GM19324 (cell line): ENCODE data around the gene SLC18B1.
"Not testable (repeated sequence)": the region's sequence is repeated elsewhere in the genome, so short reads cannot be mapped to it uniquely, and the experiment has no call there.

Experiments
- ATAC-seq: cut with Tn5 transposase; IDR thresholded peaks from one replicate; pipeline ENCODE4 v1.9.1; 2021; ENCODE audit warnings: mild to moderate bottlenecking, moderate library complexity; ENCODE audit not compliant: unreplicated experiment, low FRiP score

SLC18B1 gene

GRCh38 chr6:132804251-132804650, 5.8 kb upstream of the SLC18B1 start:
- no peak for ATAC-seq

GRCh38 chr6:132800656-132801055, 2.2 kb upstream of the SLC18B1 start:
- ATAC-seq = no peak

GRCh38 chr6:132798869-132799538, 567 bp upstream of the SLC18B1 start:
- ATAC-seq = peak; percentile 81

GRCh38 chr6:132795461-132795860, 3.0 kb downstream of the SLC18B1 start:
- no peak for ATAC-seq

GRCh38 chr6:132792510-132792909, 5.9 kb downstream of the SLC18B1 start:
- no peak for ATAC-seq

GRCh38 chr6:132790450-132790849, 8.0 kb downstream of the SLC18B1 start:
- no peak for ATAC-seq

GRCh38 chr6:132789396-132789776, 9.1 kb downstream of the SLC18B1 start:
- ATAC-seq = no peak

GRCh38 chr6:132788658-132789395, 9.6 kb downstream of the SLC18B1 start:
- no peak for ATAC-seq

GRCh38 chr6:132785936-132786335, 12.5 kb downstream of the SLC18B1 start:
- no peak for ATAC-seq

GRCh38 chr6:132780770-132781371, 17.6 kb downstream of the SLC18B1 start:
- ATAC-seq = no peak

GRCh38 chr6:132777881-132778280, 20.6 kb downstream of the SLC18B1 start:
- ATAC-seq = not testable (repeated sequence)

- peak; percentile 90 for ATAC-seq
These were observed 30.4 kb downstream of the SLC18B1 start for GRCh38 chr6:132768051-132768517.

GRCh38 chr6:132765560-132765959, 32.9 kb downstream of the SLC18B1 start:
- ATAC-seq = no peak

GRCh38 chr6:132764370-132764769, 34.1 kb downstream of the SLC18B1 start:
- ATAC-seq = no peak

GRCh38 chr6:132763269-132763668, 35.2 kb downstream of the SLC18B1 start:
- peak; percentile 92 for ATAC-seq

- no peak for ATAC-seq
These were observed 38.2 kb downstream of the SLC18B1 start for GRCh38 chr6:132760256-132760655.

GRCh38 chr6:132758689-132759088, 39.7 kb downstream of the SLC18B1 start:
- ATAC-seq = no peak

GRCh38 chr6:132752255-132752654, 46.2 kb downstream of the SLC18B1 start:
- ATAC-seq = no peak

- ATAC-seq = no peak
These were observed 46.6 kb downstream of the SLC18B1 start for GRCh38 chr6:132751828-132752227.

GRCh38 chr6:132751306-132751705, 47.1 kb downstream of the SLC18B1 start:
- ATAC-seq = peak; percentile 23

GRCh38 chr6:132750455-132751248, 47.8 kb downstream of the SLC18B1 start:
- ATAC-seq = peak; percentile 78
